ENCODE measurements around the gene POGLUT3.

DNA sequence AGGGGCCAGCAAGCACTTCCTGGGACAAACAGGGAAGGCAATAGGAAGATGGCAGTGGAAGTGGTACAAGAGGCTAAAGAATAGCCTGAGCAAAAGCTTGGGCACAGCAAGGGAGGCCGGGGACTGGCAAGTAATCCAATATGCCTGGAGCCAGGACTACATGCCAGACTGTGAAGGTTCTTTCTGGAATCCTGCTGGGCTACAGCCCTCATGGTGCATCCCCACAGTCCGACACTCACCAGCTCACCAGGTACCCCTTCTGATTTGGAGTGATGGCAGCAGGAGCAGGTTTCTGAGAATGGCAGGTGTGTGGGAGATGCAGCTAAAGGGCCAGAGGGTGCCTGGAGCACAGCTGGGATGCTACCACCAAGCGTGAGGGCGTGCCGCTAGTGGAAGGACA lies 32.2 kb upstream of the POGLUT3 start:
- TF ChIP-seq EZH2 (IDR thresholded peaks at IDR 0.05; ENCODE audit: low read depth, unreplicated experiment) (no peak), POLR2AphosphoS5 (IDR thresholded peaks at IDR 0.05; ENCODE audit: low read depth) (no peak), EZH2phosphoT487 (IDR thresholded peaks at IDR 0.05; ENCODE audit: unreplicated experiment) (no peak), ZNF331 (CRISPR knock-in tag; IDR thresholded peaks at IDR 0.05; ENCODE audit: low read depth) (no peak), JUNB (IDR thresholded peaks at IDR 0.05; ENCODE audit: unreplicated experiment) (no peak), NANOG (IDR thresholded peaks at IDR 0.05; ENCODE audit: borderline replicate concordance) (no peak), CREB1 (CRISPR knock-in tag; IDR thresholded peaks at IDR 0.05; ENCODE audit: low read depth) (no peak), STAT1 (IDR thresholded peaks at IDR 0.05; ENCODE audit: unreplicated experiment) (no peak), ZNF114 (CRISPR knock-in tag; IDR thresholded peaks at IDR 0.05) (no peak)
- TF ChIP-seq, protein P1, sequence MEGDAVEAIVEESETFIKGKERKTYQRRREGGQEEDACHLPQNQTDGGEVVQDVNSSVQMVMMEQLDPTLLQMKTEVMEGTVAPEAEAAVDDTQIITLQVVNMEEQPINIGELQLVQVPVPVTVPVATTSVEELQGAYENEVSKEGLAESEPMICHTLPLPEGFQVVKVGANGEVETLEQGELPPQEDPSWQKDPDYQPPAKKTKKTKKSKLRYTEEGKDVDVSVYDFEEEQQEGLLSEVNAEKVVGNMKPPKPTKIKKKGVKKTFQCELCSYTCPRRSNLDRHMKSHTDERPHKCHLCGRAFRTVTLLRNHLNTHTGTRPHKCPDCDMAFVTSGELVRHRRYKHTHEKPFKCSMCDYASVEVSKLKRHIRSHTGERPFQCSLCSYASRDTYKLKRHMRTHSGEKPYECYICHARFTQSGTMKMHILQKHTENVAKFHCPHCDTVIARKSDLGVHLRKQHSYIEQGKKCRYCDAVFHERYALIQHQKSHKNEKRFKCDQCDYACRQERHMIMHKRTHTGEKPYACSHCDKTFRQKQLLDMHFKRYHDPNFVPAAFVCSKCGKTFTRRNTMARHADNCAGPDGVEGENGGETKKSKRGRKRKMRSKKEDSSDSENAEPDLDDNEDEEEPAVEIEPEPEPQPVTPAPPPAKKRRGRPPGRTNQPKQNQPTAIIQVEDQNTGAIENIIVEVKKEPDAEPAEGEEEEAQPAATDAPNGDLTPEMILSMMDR (conservative IDR thresholded peaks at IDR 0.05; ENCODE audit: low read depth in 2 of 2): no peak
- TF ChIP-seq, protein P2, sequence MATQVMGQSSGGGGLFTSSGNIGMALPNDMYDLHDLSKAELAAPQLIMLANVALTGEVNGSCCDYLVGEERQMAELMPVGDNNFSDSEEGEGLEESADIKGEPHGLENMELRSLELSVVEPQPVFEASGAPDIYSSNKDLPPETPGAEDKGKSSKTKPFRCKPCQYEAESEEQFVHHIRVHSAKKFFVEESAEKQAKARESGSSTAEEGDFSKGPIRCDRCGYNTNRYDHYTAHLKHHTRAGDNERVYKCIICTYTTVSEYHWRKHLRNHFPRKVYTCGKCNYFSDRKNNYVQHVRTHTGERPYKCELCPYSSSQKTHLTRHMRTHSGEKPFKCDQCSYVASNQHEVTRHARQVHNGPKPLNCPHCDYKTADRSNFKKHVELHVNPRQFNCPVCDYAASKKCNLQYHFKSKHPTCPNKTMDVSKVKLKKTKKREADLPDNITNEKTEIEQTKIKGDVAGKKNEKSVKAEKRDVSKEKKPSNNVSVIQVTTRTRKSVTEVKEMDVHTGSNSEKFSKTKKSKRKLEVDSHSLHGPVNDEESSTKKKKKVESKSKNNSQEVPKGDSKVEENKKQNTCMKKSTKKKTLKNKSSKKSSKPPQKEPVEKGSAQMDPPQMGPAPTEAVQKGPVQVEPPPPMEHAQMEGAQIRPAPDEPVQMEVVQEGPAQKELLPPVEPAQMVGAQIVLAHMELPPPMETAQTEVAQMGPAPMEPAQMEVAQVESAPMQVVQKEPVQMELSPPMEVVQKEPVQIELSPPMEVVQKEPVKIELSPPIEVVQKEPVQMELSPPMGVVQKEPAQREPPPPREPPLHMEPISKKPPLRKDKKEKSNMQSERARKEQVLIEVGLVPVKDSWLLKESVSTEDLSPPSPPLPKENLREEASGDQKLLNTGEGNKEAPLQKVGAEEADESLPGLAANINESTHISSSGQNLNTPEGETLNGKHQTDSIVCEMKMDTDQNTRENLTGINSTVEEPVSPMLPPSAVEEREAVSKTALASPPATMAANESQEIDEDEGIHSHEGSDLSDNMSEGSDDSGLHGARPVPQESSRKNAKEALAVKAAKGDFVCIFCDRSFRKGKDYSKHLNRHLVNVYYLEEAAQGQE (IDR thresholded peaks at IDR 0.05; ENCODE audit: unreplicated experiment): no peak
- TF ChIP-seq, protein P3, sequence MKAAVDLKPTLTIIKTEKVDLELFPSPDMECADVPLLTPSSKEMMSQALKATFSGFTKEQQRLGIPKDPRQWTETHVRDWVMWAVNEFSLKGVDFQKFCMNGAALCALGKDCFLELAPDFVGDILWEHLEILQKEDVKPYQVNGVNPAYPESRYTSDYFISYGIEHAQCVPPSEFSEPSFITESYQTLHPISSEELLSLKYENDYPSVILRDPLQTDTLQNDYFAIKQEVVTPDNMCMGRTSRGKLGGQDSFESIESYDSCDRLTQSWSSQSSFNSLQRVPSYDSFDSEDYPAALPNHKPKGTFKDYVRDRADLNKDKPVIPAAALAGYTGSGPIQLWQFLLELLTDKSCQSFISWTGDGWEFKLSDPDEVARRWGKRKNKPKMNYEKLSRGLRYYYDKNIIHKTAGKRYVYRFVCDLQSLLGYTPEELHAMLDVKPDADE (IDR thresholded peaks at IDR 0.05): no peak
- TF ChIP-seq, protein P4, sequence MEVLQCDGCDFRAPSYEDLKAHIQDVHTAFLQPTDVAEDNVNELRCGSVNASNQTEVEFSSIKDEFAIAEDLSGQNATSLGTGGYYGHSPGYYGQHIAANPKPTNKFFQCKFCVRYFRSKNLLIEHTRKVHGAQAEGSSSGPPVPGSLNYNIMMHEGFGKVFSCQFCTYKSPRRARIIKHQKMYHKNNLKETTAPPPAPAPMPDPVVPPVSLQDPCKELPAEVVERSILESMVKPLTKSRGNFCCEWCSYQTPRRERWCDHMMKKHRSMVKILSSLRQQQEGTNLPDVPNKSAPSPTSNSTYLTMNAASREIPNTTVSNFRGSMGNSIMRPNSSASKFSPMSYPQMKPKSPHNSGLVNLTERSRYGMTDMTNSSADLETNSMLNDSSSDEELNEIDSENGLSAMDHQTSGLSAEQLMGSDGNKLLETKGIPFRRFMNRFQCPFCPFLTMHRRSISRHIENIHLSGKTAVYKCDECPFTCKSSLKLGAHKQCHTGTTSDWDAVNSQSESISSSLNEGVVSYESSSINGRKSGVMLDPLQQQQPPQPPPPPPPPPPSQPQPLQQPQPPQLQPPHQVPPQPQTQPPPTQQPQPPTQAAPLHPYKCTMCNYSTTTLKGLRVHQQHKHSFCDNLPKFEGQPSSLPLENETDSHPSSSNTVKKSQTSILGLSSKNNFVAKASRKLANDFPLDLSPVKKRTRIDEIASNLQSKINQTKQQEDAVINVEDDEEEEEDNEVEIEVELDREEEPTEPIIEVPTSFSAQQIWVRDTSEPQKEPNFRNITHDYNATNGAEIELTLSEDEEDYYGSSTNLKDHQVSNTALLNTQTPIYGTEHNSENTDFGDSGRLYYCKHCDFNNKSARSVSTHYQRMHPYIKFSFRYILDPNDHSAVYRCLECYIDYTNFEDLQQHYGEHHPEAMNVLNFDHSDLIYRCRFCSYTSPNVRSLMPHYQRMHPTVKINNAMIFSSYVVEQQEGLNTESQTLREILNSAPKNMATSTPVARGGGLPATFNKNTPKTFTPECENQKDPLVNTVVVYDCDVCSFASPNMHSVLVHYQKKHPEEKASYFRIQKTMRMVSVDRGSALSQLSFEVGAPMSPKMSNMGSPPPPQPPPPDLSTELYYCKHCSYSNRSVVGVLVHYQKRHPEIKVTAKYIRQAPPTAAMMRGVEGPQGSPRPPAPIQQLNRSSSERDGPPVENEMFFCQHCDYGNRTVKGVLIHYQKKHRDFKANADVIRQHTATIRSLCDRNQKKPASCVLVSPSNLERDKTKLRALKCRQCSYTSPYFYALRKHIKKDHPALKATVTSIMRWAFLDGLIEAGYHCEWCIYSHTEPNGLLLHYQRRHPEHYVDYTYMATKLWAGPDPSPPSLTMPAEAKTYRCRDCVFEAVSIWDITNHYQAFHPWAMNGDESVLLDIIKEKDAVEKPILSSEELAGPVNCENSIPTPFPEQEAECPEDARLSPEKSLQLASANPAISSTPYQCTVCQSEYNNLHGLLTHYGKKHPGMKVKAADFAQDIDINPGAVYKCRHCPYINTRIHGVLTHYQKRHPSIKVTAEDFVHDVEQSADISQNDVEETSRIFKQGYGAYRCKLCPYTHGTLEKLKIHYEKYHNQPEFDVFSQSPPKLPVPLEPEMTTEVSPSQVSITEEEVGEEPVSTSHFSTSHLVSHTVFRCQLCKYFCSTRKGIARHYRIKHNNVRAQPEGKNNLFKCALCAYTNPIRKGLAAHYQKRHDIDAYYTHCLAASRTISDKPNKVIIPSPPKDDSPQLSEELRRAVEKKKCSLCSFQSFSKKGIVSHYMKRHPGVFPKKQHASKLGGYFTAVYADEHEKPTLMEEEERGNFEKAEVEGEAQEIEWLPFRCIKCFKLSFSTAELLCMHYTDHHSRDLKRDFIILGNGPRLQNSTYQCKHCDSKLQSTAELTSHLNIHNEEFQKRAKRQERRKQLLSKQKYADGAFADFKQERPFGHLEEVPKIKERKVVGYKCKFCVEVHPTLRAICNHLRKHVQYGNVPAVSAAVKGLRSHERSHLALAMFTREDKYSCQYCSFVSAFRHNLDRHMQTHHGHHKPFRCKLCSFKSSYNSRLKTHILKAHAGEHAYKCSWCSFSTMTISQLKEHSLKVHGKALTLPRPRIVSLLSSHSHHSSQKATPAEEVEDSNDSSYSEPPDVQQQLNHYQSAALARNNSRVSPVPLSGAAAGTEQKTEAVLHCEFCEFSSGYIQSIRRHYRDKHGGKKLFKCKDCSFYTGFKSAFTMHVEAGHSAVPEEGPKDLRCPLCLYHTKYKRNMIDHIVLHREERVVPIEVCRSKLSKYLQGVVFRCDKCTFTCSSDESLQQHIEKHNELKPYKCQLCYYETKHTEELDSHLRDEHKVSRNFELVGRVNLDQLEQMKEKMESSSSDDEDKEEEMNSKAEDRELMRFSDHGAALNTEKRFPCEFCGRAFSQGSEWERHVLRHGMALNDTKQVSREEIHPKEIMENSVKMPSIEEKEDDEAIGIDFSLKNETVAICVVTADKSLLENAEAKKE (CRISPR knock-in tag; IDR thresholded peaks at IDR 0.05): no peak

Measured in GM23338 (cell line).